OCI-LY3 (cell line): ENCODE data around the gene SLC26A4.

Experiments used
- H2AFZ ChIP-seq: fragments of 200-600, 300-600 bp; shearing (Covaris generic); 2 replicates; pipeline ENCODE4 v1.6.0; 2014; ENCODE audit warnings: antibody characterized with exemption, low read depth, low read length
- H3K27ac ChIP-seq: fragments of 200-600, 300-600 bp; sonication (generic); 2 replicates; pipeline ENCODE4 v1.5.1; 2014; ENCODE audit warnings: mild to moderate bottlenecking, low read length, moderate library complexity, mixed read lengths
- H3K27me3 ChIP-seq: fragments of 200-600, 300-600 bp; sonication (generic); 2 replicates; pipeline ENCODE4 v1.6.1; 2014; ENCODE audit warnings: low read depth, low read length, mixed read lengths
- H3K36me3 ChIP-seq: fragments of 200-600, 300-600 bp; sonication (generic); replicated peaks from 2 replicates; pipeline ENCODE3; 2014; ENCODE audit warnings: low read depth, low read length, mixed read lengths
- H3K4me1 ChIP-seq: fragments of 300-600, 200-600 bp; sonication (generic); 2 replicates; pipeline ENCODE4 v1.6.1; 2014; ENCODE audit warnings: low read length, mixed read lengths
- H3K4me2 ChIP-seq: fragments of 200-600, 300-600 bp; sonication (generic); 2 replicates; pipeline ENCODE4 v1.6.1; 2014; ENCODE audit warnings: low read length, mixed read lengths
- H3K4me3 ChIP-seq: fragments of 300-600, 200-600 bp; sonication (generic); 2 replicates; pipeline ENCODE4 v1.5.1; 2014; ENCODE audit warnings: antibody characterized with exemption, mild to moderate bottlenecking, low read length, moderate library complexity
- H3K79me2 ChIP-seq: fragments of 300-600, 200-600 bp; shearing (Covaris generic); 2 replicates; pipeline ENCODE4 v1.6.1; 2014; ENCODE audit warnings: mild to moderate bottlenecking, low read length, mixed read lengths
- H3K9ac ChIP-seq: fragments of 300-600, 200-600 bp; shearing (Covaris generic); 2 replicates; pipeline ENCODE4 v1.6.0; 2014; ENCODE audit warnings: mild to moderate bottlenecking, low read length, moderate library complexity
- H3K9me3 ChIP-seq: fragments of 200-600, 300-600 bp; shearing (Covaris generic); 2 replicates; pipeline ENCODE4 v1.6.1; 2014; ENCODE audit warnings: low read length, mixed read lengths; ENCODE audit not compliant: insufficient read depth
- H4K20me1 ChIP-seq: fragments of 200-600, 300-600 bp; sonication (generic); 2 replicates; pipeline ENCODE4 v1.6.1; 2016; ENCODE audit warnings: low read length, mixed read lengths; ENCODE audit not compliant: insufficient read depth
- CTCF ChIP-seq: fragments of 200-600, 300-600 bp; sonication (generic); IDR thresholded peaks from 2 replicates; pipeline ENCODE4 v1.5.1; 2014; ENCODE audit warnings: antibody characterized with exemption, low read length, low read depth
- EZH2phosphoT487 ChIP-seq: fragments of 200-600 bp; shearing (Covaris generic); IDR thresholded peaks from 2 replicates; pipeline ENCODE4 v1.6.1; 2018; ENCODE audit warnings: antibody characterized with exemption, mixed run types, low read depth

The SLC26A4 gene

GRCh38 chr7:107666790-107667189, 6.2 kb downstream of the SLC26A4 start:
- Histone ChIP-seq H3K4me3 (no peak overlapping the region), H3K27me3 (peaks cover 81% of the 10 kb centered on the region), H3K79me2 (no peaks in the 10 kb centered on the region), H3K9me3 (no peaks in the 10 kb centered on the region), H3K4me1 (peaks cover 31% of the 10 kb centered on the region), H3K27ac (no peak overlapping the region), H3K9ac (no peak overlapping the region), H4K20me1 (peaks cover 19% of the 10 kb centered on the region; the same call in 1 of the 2 replicates), H3K36me3 (no peaks in the 10 kb centered on the region), H3K4me2 (no peak overlapping the region), H2AFZ (no peak overlapping the region)
- TF ChIP-seq CTCF: no peak
- no peak for TF ChIP-seq EZH2phosphoT487

GRCh38 chr7:107667341-107667740, 6.7 kb downstream of the SLC26A4 start:
- Histone ChIP-seq H3K4me3 (no peak overlapping the region), H3K36me3 (no peaks in the 10 kb centered on the region), H3K4me1 (peaks cover 31% of the 10 kb centered on the region), H2AFZ (no peak overlapping the region), H3K9ac (no peak overlapping the region), H3K79me2 (no peaks in the 10 kb centered on the region), H4K20me1 (peaks cover 19% of the 10 kb centered on the region; the same call in 1 of the 2 replicates), H3K9me3 (no peaks in the 10 kb centered on the region), H3K4me2 (no peak overlapping the region), H3K27me3 (peaks cover 81% of the 10 kb centered on the region), H3K27ac (no peak overlapping the region)
- TF ChIP-seq CTCF: no peak

GRCh38 chr7:107668296-107668695, 7.7 kb downstream of the SLC26A4 start:
- Histone ChIP-seq H3K79me2 (no peaks in the 10 kb centered on the region), H4K20me1 (peaks cover 19% of the 10 kb centered on the region; the same call in 1 of the 2 replicates), H3K4me1 (peaks cover 31% of the 10 kb centered on the region), H3K4me3 (no peak overlapping the region), H3K9me3 (no peaks in the 10 kb centered on the region), H3K27ac (no peak overlapping the region), H3K4me2 (no peak overlapping the region), H3K27me3 (peaks cover 81% of the 10 kb centered on the region), H3K36me3 (no peaks in the 10 kb centered on the region), H2AFZ (no peak overlapping the region), H3K9ac (no peak overlapping the region)
- no peak for TF ChIP-seq EZH2phosphoT487
- no peak for TF ChIP-seq CTCF

GRCh38 chr7:107672183-107672582, 11.6 kb downstream of the SLC26A4 start:
- Histone ChIP-seq H3K9me3 (no peaks in the 10 kb centered on the region), H4K20me1 (peaks cover 15% of the 10 kb centered on the region; the same call in 1 of the 2 replicates), H3K27ac (no peak overlapping the region), H3K4me3 (no peak overlapping the region), H3K79me2 (no peaks in the 10 kb centered on the region), H3K27me3 (peaks cover 70% of the 10 kb centered on the region), H2AFZ (no peak overlapping the region), H3K4me2 (no peak overlapping the region), H3K36me3 (no peaks in the 10 kb centered on the region), H3K9ac (no peak overlapping the region), H3K4me1 (peaks cover 22% of the 10 kb centered on the region)
- TF ChIP-seq EZH2phosphoT487 (no peak), CTCF (no peak)
